Astrocyte (in vitro differentiated cells and primary cell): ENCODE measurements around the gene HTR3B. TPM values are rescaled to one million over a fixed set of nuclear protein-coding genes. Genes with fewer than 3 reads are reported as not detected.

Experiments
- DNase-seq: peaks from one replicate; pipeline ENCODE4 v3.0.0-alpha.2; 2010; ENCODE audit warnings: low read depth
- FAIRE-seq: peaks from 2 replicates; lab custom pipeline; 2011; peaks lifted over from hg19 to GRCh38; lab: Jason Lieb, UNC
- H2AFZ ChIP-seq: 2 replicates; pipeline ENCODE4 v1.6.0; 2012; ENCODE audit warnings: low read depth, low read length, inconsistent platforms
- H3K27ac ChIP-seq: 2 replicates; pipeline ENCODE4 v1.5.1; 2011; ENCODE audit warnings: low read depth, low read length, inconsistent platforms
- H3K27me3 ChIP-seq: 2 replicates; pipeline ENCODE4 v1.6.0; 2011; ENCODE audit warnings: low read length, inconsistent platforms; ENCODE audit not compliant: insufficient read depth
- H3K36me3 ChIP-seq: 2 replicates; pipeline ENCODE4 v1.5.1; 2011; ENCODE audit warnings: low read length, inconsistent platforms; ENCODE audit not compliant: insufficient read depth
- H3K4me1 ChIP-seq: 2 replicates; pipeline ENCODE4 v1.5.1; 2011; ENCODE audit warnings: low read length, inconsistent platforms; ENCODE audit not compliant: insufficient read depth
- H3K4me2 ChIP-seq: 2 replicates; pipeline ENCODE4 v1.6.0; 2012; ENCODE audit warnings: low read length, inconsistent platforms
- H3K4me3 ChIP-seq: 2 replicates; pipeline ENCODE4 v1.5.1; 2011; ENCODE audit warnings: low read depth, mild to moderate bottlenecking, low read length, inconsistent platforms; ENCODE audit not compliant: insufficient read depth
- H3K79me2 ChIP-seq: 2 replicates; pipeline ENCODE4 v1.6.0; 2012; ENCODE audit warnings: mild to moderate bottlenecking, low read length, inconsistent platforms; ENCODE audit not compliant: insufficient read depth
- H3K9ac ChIP-seq: 2 replicates; pipeline ENCODE4 v1.6.0; 2012; ENCODE audit warnings: mild to moderate bottlenecking, low read length, inconsistent platforms
- H3K9me3 ChIP-seq: 2 replicates; pipeline ENCODE4 v1.5.1; 2012; ENCODE audit warnings: low read depth, mild to moderate bottlenecking, low read length, inconsistent platforms; ENCODE audit not compliant: insufficient read depth
- H4K20me1 ChIP-seq: 2 replicates; pipeline ENCODE4 v1.6.0; 2012; ENCODE audit warnings: low read length, inconsistent platforms; ENCODE audit not compliant: insufficient read depth
- H3K27ac Mint-ChIP-seq: one replicate; pipeline ENCODE4 v1.8.0; 2021; ENCODE audit warnings: mild to moderate bottlenecking, mixed read lengths; ENCODE audit not compliant: unreplicated experiment
- H3K27me3 Mint-ChIP-seq: one replicate; pipeline ENCODE4 v1.8.0; 2021; ENCODE audit warnings: low read depth, mixed read lengths; ENCODE audit not compliant: unreplicated experiment
- H3K36me3 Mint-ChIP-seq: one replicate; pipeline ENCODE4 v1.8.0; 2021; ENCODE audit warnings: low read depth, mixed read lengths; ENCODE audit not compliant: unreplicated experiment
- H3K4me1 Mint-ChIP-seq: one replicate; pipeline ENCODE4 v1.8.0; 2021; ENCODE audit warnings: low read depth, mixed read lengths; ENCODE audit not compliant: unreplicated experiment
- H3K4me3 Mint-ChIP-seq: one replicate; pipeline ENCODE4 v1.8.0; 2021; ENCODE audit warnings: mild to moderate bottlenecking, moderate library complexity, mixed read lengths; ENCODE audit not compliant: unreplicated experiment
- H3K9me3 Mint-ChIP-seq: one replicate; pipeline ENCODE4 v1.8.0; 2021; ENCODE audit warnings: mild to moderate bottlenecking, mixed read lengths; ENCODE audit not compliant: unreplicated experiment
- CTCF ChIP-seq: IDR thresholded peaks from 2 replicates; pipeline ENCODE4 v1.5.1; 2011; ENCODE audit warnings: low read depth, mild to moderate bottlenecking, inconsistent platforms, low read length, moderate library complexity; ENCODE audit not compliant: insufficient read depth
- EZH2 ChIP-seq: IDR thresholded peaks from 2 replicates; pipeline ENCODE4 v1.6.1; 2012; ENCODE audit warnings: mild to moderate bottlenecking, low read length, inconsistent platforms; ENCODE audit not compliant: insufficient read depth
- total RNA-seq: library from RNA; stranded (reverse); gene quantifications from 2 replicates; pipeline ENCODE4 v1.2.1, GENCODE V29; 2021

The HTR3B gene
- total RNA-seq, 1 donor from 2014 or later, result not detected

- Histone ChIP-seq H3K9ac (no peak overlapping the region), H3K4me1 (no peaks in the 10 kb centered on the region), H3K36me3 (no peaks in the 10 kb centered on the region), H3K4me2 (no peak overlapping the region), H3K9me3 (no peaks in the 10 kb centered on the region), H3K27me3 (peaks cover 8% of the 10 kb centered on the region), H2AFZ (no peak overlapping the region), H3K79me2 (no peaks in the 10 kb centered on the region), H3K4me3 (no peak overlapping the region), H3K27ac (no peak overlapping the region), H4K20me1 (no peaks in the 10 kb centered on the region)
- FAIRE-seq (no peak), DNase-seq (no peak)
- H3K27ac Mint-ChIP-seq, result no peak overlapping the region
- H3K27me3 Mint-ChIP-seq, result peaks cover 66% of the 10 kb centered on the region
- no peak overlapping the region for H3K4me3 Mint-ChIP-seq
- H3K4me1 Mint-ChIP-seq, result no peaks in the 10 kb centered on the region
- TF ChIP-seq EZH2 (no peak), CTCF (peak; percentile 61)
- no peaks in the 10 kb centered on the region for H3K9me3 Mint-ChIP-seq
- H3K36me3 Mint-ChIP-seq, result no peaks in the 10 kb centered on the region
Observed at GRCh38 chr11:113994077-113994954, 89.7 kb downstream of the HTR3B start.

Other genes starting within 250 kb of the HTR3B start
- 0.34 and 0.38 TPM in 2 replicates for gene TMPRSS5, start 198.5 kb upstream of the HTR3B start, total RNA-seq
- gene ZW10, start 131.1 kb upstream of the HTR3B start, total RNA-seq, result 16.6 and 17.9 TPM in 2 replicates
- gene CLDN25, start 125.0 kb upstream of the HTR3B start, total RNA-seq, result not detected in 2 replicates
- gene USP28, start 29.2 kb upstream of the HTR3B start, total RNA-seq, result 35.0 and 39.3 TPM in 2 replicates
- not detected in 2 replicates for gene HTR3A, start 70.3 kb downstream of the HTR3B start, total RNA-seq
- 0.36 and 0.50 TPM in 2 replicates for gene ZBTB16, start 154.9 kb downstream of the HTR3B start, total RNA-seq